ENCODE measurements around the gene CYP4F3. TPM values are rescaled to one million over a fixed set of nuclear protein-coding genes. Genes with fewer than 3 reads are reported as not detected.

Gene CYP4F3
- total and polyA plus RNA-seq, 2 experiments from 2014 or later, result not detected

DNA sequence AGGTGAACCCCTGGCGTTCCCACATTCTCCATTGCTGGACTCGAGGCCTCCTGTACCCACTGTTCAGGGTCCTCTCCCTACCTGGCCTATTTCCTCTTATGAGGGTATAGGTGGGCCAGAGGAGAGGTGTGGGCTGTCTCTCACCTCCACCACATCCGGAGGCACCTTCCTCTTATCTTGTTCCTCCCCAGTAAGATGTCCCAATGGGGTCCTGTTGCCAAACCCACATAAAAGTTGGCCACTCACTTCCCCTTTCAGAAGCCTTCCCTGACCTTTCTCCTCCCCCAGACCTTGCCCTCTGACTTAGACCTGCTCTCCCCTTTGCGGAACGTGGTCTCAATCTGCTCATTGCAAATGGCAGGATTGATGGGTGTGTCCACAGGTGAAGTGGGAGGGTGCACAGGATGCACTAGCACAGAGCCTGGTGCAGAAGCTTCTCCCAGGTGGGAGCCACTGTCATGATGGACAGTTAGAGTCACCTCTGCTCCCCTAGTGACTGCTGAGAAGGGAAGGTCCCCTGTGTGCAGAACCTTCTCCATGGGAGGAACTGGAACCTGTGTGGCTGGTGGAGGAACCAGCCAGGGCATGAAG is 1.3 kb downstream of the CYP4F3 start:
- DNase-seq (ENCODE audit: low read depth in 1 of 2, low spot score in 1 of 2), result no peak
- Histone ChIP-seq H3K9me3 (ENCODE audit: low read depth) (peaks cover 3% of the 10 kb centered on the region), H3K4me1 (ENCODE audit: low read depth) (no peaks in the 10 kb centered on the region), H3K27me3 (no peaks in the 10 kb centered on the region), H3K4me3 (no peak overlapping the region), H3K27ac (no peak overlapping the region), H3K36me3 (no peaks in the 10 kb centered on the region)
- TF ChIP-seq, protein P1, sequence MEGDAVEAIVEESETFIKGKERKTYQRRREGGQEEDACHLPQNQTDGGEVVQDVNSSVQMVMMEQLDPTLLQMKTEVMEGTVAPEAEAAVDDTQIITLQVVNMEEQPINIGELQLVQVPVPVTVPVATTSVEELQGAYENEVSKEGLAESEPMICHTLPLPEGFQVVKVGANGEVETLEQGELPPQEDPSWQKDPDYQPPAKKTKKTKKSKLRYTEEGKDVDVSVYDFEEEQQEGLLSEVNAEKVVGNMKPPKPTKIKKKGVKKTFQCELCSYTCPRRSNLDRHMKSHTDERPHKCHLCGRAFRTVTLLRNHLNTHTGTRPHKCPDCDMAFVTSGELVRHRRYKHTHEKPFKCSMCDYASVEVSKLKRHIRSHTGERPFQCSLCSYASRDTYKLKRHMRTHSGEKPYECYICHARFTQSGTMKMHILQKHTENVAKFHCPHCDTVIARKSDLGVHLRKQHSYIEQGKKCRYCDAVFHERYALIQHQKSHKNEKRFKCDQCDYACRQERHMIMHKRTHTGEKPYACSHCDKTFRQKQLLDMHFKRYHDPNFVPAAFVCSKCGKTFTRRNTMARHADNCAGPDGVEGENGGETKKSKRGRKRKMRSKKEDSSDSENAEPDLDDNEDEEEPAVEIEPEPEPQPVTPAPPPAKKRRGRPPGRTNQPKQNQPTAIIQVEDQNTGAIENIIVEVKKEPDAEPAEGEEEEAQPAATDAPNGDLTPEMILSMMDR (IDR thresholded peaks at IDR 0.05; ENCODE audit: low read depth, low read length), result no peak

- no peak for DNase-seq (ENCODE audit: low read depth in 1 of 2, low spot score in 1 of 2)
- Histone ChIP-seq H3K36me3 (no peaks in the 10 kb centered on the region), H3K27me3 (no peaks in the 10 kb centered on the region), H3K4me3 (no peak overlapping the region), H3K4me1 (ENCODE audit: low read depth) (no peaks in the 10 kb centered on the region), H3K27ac (no peak overlapping the region), H3K9me3 (ENCODE audit: low read depth) (no peaks in the 10 kb centered on the region)
- TF ChIP-seq, protein P1 (IDR thresholded peaks at IDR 0.05; ENCODE audit: low read depth, low read length), result no peak
Observed at GRCh38 chr19:15642807-15643206, 2.1 kb downstream of the CYP4F3 start.

DNA sequence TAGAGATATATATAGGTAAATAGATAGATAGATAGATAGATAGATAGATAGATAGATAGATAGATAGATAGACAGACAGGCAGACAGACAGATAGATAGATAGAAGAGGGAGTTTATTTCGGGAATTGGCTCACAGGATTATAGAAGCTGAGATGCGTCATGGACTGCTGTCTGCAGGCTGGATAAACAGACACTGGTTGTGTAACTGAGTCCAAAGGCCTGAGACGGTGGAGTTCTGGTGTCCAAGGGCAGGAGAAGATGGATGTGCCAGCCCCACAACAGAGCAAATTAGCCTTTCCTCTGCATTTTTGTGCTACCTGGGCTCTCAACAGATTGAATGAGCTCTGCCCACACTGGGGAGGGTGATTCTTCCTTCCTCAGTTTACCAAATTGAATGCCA is 2.7 kb downstream of the CYP4F3 start:
- DNase-seq (ENCODE audit: low read depth in 1 of 2, low spot score in 1 of 2), result no peak
- Histone ChIP-seq H3K27ac (no peak overlapping the region), H3K4me1 (ENCODE audit: low read depth) (no peaks in the 10 kb centered on the region), H3K9me3 (ENCODE audit: low read depth) (no peaks in the 10 kb centered on the region), H3K4me3 (no peak overlapping the region), H3K36me3 (no peaks in the 10 kb centered on the region), H3K27me3 (no peaks in the 10 kb centered on the region)
- TF ChIP-seq, protein P1 (IDR thresholded peaks at IDR 0.05; ENCODE audit: low read depth, low read length), result no peak

DNA sequence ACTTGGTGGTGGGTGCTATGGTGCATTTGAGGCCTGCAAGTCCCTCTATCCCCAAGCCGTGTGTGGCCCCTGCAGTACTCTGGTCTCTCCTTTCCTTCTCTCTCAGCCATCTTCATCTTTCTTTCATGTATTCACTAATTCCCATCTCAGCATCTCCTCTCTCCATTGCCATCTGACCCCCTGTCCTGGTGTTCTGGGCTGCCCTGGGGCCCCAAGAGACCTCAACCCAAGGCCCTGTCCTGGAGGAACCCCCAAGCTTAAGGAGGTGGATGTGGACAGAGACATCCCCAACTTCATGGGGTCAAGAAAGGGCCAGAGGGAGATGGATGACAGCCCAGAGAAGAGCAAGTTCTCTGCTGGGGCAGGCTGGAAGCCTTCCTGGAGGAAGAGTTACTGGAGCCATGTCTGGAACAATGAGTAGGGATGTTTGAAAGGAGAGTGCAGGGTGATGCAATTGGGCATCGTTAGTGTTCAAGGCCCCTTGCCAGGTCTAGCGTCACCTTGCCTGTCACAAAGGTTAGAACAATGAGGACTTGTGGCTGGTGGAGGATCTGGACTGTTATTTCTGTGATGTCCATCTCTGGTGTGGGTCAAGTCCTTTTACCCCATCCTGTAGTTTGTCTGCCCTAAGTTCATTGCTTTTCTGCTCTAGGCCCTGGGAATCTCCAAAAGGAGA is 3.5 kb downstream of the CYP4F3 start:
- H3K27me3 ChIP-seq, result no peaks in the 10 kb centered on the region
- DNase-seq (ENCODE audit: low read depth in 1 of 2, low spot score in 1 of 2), result no peak
- H3K4me3 ChIP-seq, result no peak overlapping the region
- H3K36me3 ChIP-seq, result no peaks in the 10 kb centered on the region
- TF ChIP-seq, protein P1 (IDR thresholded peaks at IDR 0.05; ENCODE audit: low read depth, low read length), result no peak
- H3K9me3 ChIP-seq (ENCODE audit: low read depth), result no peaks in the 10 kb centered on the region
- no peaks in the 10 kb centered on the region for H3K4me1 ChIP-seq (ENCODE audit: low read depth)
- H3K27ac ChIP-seq, result no peak overlapping the region

DNA sequence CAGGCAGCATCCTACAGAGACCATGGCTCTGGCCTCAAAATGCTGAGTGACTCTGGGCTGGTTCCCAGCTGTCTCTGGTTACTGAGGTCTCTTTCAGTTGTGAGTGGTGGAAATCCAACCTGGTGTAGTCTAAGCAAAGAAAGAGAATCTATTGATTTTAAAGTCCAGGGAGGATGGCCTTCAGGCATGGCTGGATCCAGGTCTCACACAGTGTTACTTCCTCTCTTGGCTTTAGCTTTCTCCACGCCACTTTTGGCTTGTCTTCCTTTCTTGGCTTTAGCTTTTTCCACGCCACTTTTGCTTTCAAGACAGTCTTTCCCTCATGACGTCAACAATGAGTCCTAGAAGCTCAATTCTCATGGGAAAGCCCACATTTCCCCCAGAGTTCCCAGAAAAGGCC is 4.1 kb downstream of the CYP4F3 start:
- no peak overlapping the region for H3K4me3 ChIP-seq
- no peaks in the 10 kb centered on the region for H3K4me1 ChIP-seq (ENCODE audit: low read depth)
- DNase-seq (ENCODE audit: low read depth in 1 of 2, low spot score in 1 of 2), result no peak
- TF ChIP-seq, protein P1 (IDR thresholded peaks at IDR 0.05; ENCODE audit: low read depth, low read length), result no peak
- H3K27me3 ChIP-seq, result no peaks in the 10 kb centered on the region
- H3K36me3 ChIP-seq, result no peaks in the 10 kb centered on the region
- H3K9me3 ChIP-seq (ENCODE audit: low read depth), result no peaks in the 10 kb centered on the region
- H3K27ac ChIP-seq, result no peak overlapping the region
